K562 (cell line): ENCODE results near the gene RPS8. TPM values are rescaled to one million over a fixed set of nuclear protein-coding genes. Genes with fewer than 3 reads are reported as not detected.

Experiments
- CCAR2 ChIP-seq: fragments of 200-400 bp; formaldehyde crosslinking; IDR thresholded peaks from 2 replicates; pipeline ENCODE4 v1.6.1; 2017; ENCODE audit warnings: mild to moderate bottlenecking, low read depth, low read length
- CTBP1 ChIP-seq: fragments of 450-650 bp; IDR thresholded peaks from 2 replicates; pipeline ENCODE4 v1.6.1; 2016; ENCODE audit warnings: borderline replicate concordance
- CTCFL ChIP-seq: IDR thresholded peaks from 2 replicates; pipeline ENCODE4 v1.6.1; 2011; ENCODE audit warnings: borderline replicate concordance, low read depth, mild to moderate bottlenecking, moderate library complexity, low read length; ENCODE audit not compliant: insufficient read depth, poor library complexity, severe bottlenecking
- HDAC3 ChIP-seq: fragments of 450-650 bp; IDR thresholded peaks from 2 replicates; pipeline ENCODE4 v1.6.1; 2018; ENCODE audit warnings: borderline replicate concordance, mild to moderate bottlenecking, moderate library complexity; ENCODE audit not compliant: partially characterized antibody
- HNRNPL ChIP-seq: fragments of 200-400 bp; formaldehyde crosslinking; IDR thresholded peaks from 2 replicates; pipeline ENCODE4 v1.6.1; 2017; ENCODE audit warnings: low read depth, mild to moderate bottlenecking, low read length
- KLF10 ChIP-seq: fragments of 250-450 bp; sonication (Bioruptor Pico); IDR thresholded peaks from 2 replicates; pipeline ENCODE4 v1.6.1; 2021; ENCODE audit warnings: matching md5 sums
- LARP7 ChIP-seq: fragments of 450-650 bp; IDR thresholded peaks from 2 replicates; pipeline ENCODE4 v1.6.1; 2016
- NFE2 ChIP-seq: IDR thresholded peaks from 2 replicates; pipeline ENCODE4 v1.6.1; 2014; ENCODE audit warnings: antibody characterized with exemption, low read depth
- NFIC ChIP-seq: fragments of 450-650 bp; IDR thresholded peaks from 2 replicates; pipeline ENCODE4 v1.6.1; 2017; ENCODE audit warnings: mild to moderate bottlenecking, inconsistent platforms
- RFX1 ChIP-seq: fragments of 450-650 bp; IDR thresholded peaks from 2 replicates; pipeline ENCODE4 v1.6.1; 2016; ENCODE audit warnings: mild to moderate bottlenecking, moderate library complexity
- SFPQ ChIP-seq: fragments of 200-400 bp; formaldehyde crosslinking; IDR thresholded peaks from 2 replicates; pipeline ENCODE4 v1.6.1; 2017; ENCODE audit warnings: mild to moderate bottlenecking, low read depth, low read length, moderate library complexity
- TAF15 ChIP-seq: fragments of 200-400 bp; formaldehyde crosslinking; IDR thresholded peaks from 2 replicates; pipeline ENCODE4 v1.6.1; 2017; ENCODE audit warnings: mild to moderate bottlenecking, low read depth, low read length, moderate library complexity
- TAL1 ChIP-seq: fragments of 450-650 bp; IDR thresholded peaks from 2 replicates; pipeline ENCODE4 v1.6.1; 2016; ENCODE audit warnings: mild to moderate bottlenecking
- TBL1XR1 ChIP-seq, 2 experiments: IDR thresholded peaks; 2 replicates each; pipeline ENCODE4 v1.6.1; 2012; ENCODE audit warnings: improper control_type of control experiment in 2 of 2, low read length in 2 of 2, mild to moderate bottlenecking in 1 of 2
- ZNF124 ChIP-seq: sonication (generic); formaldehyde crosslinking; IDR thresholded peaks from 2 replicates; pipeline ENCODE4 v1.8.1; 2022; ENCODE audit warnings: missing genetic modification reagents
- ZNF165 ChIP-seq: fragments of 250-450 bp; sonication (Bioruptor Pico); IDR thresholded peaks from 2 replicates; pipeline ENCODE4 v1.4.0; 2020; ENCODE audit warnings: borderline replicate concordance
- ZNF311 ChIP-seq: fragments of 250-450 bp; sonication (Bioruptor Pico); IDR thresholded peaks from 2 replicates; pipeline ENCODE4 v1.4.0; 2020; ENCODE audit warnings: mild to moderate bottlenecking, moderate library complexity
- ZNF324 ChIP-seq: fragments of 250-450 bp; sonication (Bioruptor Pico); IDR thresholded peaks from 2 replicates; pipeline ENCODE4 v1.4.0; 2020; ENCODE audit warnings: mild to moderate bottlenecking
- polyA plus RNA-seq, 8 experiments: library from polyadenylated mRNA; depleted of rRNA in 4 of 8; stranded (reverse) in 5 of 8; unstranded in 3 of 8; fragments of >200 nt; fragmentation: Nextera tagmentation in 2 of 8; fragmentation: Illumina TruSeq in 1 of 8; extraction: Ambion mirVana in 2 of 8; extraction: Trizol in 1 of 8; gene quantifications; 2 replicates each; pipeline versions ENCODE4 v1.2.1 to v1.2.3, GENCODE V29; 2011 to 2014; ENCODE audit warnings: inconsistent platforms in 1 of 8, missing spikeins in 1 of 8
- total RNA-seq, 7 experiments: library from RNA; depleted of rRNA in 6 of 7; stranded (reverse); fragments of >200 nt in 6 of 7; fragmentation: Illumina TruSeq in 2 of 7; extraction: Trizol in 2 of 7; gene quantifications; 2 replicates each; pipeline versions ENCODE4 v1.2.1 to v1.2.3, GENCODE V29; 2011 to 2021; ENCODE audit warnings: low replicate concordance in 1 of 7
- TF ChIP-seq, protein P1 (sequence below): fragments of 250-450 bp; sonication (Bioruptor Pico); IDR thresholded peaks from 2 replicates; pipeline ENCODE4 v1.4.0; 2020
- TF ChIP-seq, protein P2 (sequence below): fragments of 150-350 bp; IDR thresholded peaks from 2 replicates; pipeline ENCODE4 v1.6.1; 2014; ENCODE audit warnings: low read depth, mild to moderate bottlenecking, low read length, borderline replicate concordance

Gene RPS8
- total and polyA plus RNA-seq, 9 of the 15 experiments (the other 6 are each of a cell fraction or from before 2014, with no cell fraction given): 2,431 to 4,168 (median 3,109) TPM

DNA sequence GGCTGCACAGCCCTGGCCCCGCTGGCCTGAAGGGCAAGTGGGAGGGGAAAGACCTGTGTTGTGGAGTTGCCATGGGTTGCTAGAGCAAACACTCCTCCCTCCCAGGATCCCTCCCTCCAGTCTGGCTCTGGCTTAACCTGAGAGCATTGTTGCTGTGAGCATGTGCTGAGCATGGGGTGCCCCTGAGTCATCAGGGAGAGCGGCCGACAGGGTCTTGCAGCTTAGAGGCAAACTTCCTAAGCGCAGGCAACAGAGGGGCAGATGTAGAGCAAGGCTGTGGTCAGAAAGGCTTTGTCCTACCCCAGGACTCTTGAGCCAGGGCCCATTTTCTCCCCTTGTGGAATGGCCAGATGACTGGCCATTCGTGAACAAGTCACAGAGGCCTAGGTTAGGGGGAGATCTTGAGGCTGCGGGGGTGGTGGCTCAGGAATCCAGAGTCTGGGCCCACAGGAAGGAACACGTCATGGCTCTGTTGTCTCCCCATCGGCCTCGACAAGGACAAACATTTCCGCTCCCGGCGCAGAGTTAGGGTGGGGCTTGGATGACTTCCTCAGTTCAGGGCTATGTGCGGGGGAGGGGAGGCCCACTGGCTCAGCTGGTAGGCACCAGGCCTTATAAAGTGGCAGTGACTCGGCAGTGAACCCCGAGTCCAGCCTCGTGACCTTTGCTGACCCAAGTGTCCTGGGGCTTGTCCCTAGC is 32.2 kb downstream of the RPS8 start (continued):
- TF ChIP-seq HNRNPL (peak; percentile 54; the same call in 1 of the 2 replicates), TAF15 (no peak), ZNF124 (CRISPR knock-in tag) (no peak), SFPQ (no peak), LARP7 (no peak; the same call in 1 of the 2 replicates), NFIC (peak; percentile 75), ZNF311 (peak; percentile 84; the same call in 1 of the 2 replicates), HDAC3 (no peak), CCAR2 (no peak), KLF10 (CRISPR knock-in tag) (0 out of 2 replicates have a peak, but pooled peaks have one; percentile 62), TBL1XR1 (IDR thresholded peaks at IDR 0.05; ENCODE audit: low read length in 2 of 2) (0 out of 4 replicates have a peak, but pooled peaks have one; percentile 25 to 38), TAL1 (peak; percentile 1; the same call in 1 of the 2 replicates), ZNF324 (no peak), RFX1 (peak; percentile 96), ZNF165 (no peak), CTBP1 (peak; percentile 80; the same call in 1 of the 2 replicates), NFE2 (peak; percentile 81), CTCFL (peak; percentile 6)
- TF ChIP-seq, protein P1, sequence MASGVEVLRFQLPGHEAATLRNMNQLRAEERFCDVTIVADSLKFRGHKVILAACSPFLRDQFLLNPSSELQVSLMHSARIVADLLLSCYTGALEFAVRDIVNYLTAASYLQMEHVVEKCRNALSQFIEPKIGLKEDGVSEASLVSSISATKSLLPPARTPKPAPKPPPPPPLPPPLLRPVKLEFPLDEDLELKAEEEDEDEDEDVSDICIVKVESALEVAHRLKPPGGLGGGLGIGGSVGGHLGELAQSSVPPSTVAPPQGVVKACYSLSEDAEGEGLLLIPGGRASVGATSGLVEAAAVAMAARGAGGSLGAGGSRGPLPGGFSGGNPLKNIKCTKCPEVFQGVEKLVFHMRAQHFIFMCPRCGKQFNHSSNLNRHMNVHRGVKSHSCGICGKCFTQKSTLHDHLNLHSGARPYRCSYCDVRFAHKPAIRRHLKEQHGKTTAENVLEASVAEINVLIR (CRISPR knock-in tag): peak; percentile 52; the same call in 1 of the 2 replicates
- TF ChIP-seq, protein P2, sequence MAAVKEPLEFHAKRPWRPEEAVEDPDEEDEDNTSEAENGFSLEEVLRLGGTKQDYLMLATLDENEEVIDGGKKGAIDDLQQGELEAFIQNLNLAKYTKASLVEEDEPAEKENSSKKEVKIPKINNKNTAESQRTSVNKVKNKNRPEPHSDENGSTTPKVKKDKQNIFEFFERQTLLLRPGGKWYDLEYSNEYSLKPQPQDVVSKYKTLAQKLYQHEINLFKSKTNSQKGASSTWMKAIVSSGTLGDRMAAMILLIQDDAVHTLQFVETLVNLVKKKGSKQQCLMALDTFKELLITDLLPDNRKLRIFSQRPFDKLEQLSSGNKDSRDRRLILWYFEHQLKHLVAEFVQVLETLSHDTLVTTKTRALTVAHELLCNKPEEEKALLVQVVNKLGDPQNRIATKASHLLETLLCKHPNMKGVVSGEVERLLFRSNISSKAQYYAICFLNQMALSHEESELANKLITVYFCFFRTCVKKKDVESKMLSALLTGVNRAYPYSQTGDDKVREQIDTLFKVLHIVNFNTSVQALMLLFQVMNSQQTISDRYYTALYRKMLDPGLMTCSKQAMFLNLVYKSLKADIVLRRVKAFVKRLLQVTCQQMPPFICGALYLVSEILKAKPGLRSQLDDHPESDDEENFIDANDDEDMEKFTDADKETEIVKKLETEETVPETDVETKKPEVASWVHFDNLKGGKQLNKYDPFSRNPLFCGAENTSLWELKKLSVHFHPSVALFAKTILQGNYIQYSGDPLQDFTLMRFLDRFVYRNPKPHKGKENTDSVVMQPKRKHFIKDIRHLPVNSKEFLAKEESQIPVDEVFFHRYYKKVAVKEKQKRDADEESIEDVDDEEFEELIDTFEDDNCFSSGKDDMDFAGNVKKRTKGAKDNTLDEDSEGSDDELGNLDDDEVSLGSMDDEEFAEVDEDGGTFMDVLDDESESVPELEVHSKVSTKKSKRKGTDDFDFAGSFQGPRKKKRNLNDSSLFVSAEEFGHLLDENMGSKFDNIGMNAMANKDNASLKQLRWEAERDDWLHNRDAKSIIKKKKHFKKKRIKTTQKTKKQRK: no peak
